Erythroblast (primary cell): ENCODE data around the gene RPS6KA3.

Experiments
- GATA1 ChIP-seq: IDR thresholded peaks from 2 replicates; pipeline ENCODE4 v1.6.1; 2011; ENCODE audit warnings: low read depth, mild to moderate bottlenecking, control low read depth, low read length, moderate library complexity
- POLR2A ChIP-seq: IDR thresholded peaks from 2 replicates; pipeline ENCODE4 v1.6.1; 2011; ENCODE audit warnings: mild to moderate bottlenecking, low read length

DNA sequence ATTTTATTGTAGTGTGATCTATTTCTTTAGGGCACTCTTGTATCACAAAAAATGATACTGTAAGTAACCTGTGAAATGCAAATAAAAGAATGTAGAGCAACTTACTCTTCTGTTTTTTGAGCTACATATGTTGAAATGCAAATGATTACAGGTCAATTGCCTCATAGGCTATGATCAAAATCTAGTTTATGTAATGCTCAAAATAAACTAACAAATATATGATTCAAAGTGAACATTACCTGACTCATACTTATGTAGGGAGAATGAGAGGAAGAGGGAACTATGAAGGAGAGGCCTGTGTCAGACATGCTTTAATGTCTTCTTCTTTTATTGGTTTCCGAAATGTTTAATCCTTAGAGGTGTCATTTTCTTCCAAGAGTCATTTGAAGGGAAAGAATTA is 5.0 kb upstream of the RPS6KA3 start:
- TF ChIP-seq POLR2A (no peak), GATA1 (no peak)
